ENCODE data around the gene RALGPS2. TPM values are rescaled to one million over a fixed set of nuclear protein-coding genes. Genes with fewer than 3 reads are reported as not detected.

Gene RALGPS2, protein sequence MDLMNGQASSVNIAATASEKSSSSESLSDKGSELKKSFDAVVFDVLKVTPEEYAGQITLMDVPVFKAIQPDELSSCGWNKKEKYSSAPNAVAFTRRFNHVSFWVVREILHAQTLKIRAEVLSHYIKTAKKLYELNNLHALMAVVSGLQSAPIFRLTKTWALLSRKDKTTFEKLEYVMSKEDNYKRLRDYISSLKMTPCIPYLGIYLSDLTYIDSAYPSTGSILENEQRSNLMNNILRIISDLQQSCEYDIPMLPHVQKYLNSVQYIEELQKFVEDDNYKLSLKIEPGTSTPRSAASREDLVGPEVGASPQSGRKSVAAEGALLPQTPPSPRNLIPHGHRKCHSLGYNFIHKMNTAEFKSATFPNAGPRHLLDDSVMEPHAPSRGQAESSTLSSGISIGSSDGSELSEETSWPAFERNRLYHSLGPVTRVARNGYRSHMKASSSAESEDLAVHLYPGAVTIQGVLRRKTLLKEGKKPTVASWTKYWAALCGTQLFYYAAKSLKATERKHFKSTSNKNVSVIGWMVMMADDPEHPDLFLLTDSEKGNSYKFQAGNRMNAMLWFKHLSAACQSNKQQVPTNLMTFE
- total RNA-seq, result 76.3 TPM

DNA sequence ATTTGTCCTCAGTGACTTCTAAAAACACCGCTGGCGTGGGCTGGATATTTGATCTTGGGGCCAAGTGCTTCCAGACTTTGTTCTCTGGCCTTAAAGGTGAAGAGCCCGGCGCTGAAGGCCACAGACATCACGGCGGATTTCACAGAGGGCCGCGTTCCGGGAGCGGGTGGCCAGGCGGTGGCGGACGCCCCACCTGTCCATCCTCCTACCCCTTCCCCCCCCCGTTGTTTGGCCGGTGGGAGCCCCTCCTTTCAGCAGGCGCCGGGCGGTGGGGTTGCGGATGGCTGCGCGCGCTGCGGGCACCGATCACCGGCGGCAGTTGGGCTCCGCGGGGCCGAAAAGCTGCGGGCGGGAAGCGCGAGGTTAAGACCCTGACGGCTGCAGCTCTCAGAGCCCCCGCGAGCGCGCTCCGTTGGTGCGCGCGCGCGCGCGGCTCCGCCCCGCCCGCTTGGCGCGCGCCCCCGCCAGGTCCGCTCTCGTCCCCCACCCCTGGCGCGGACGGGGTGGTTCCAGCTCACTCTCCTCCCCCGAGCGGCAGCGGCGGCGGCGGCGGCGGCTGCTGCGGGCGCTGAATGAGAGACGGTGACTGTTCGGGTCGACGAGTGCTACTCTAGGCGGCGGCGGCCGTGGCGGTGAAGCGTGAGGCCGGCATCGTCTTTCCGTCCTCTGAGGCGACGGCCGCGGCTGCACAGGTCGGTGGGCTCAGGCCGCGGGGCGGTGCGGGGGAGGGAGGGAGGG is at the start of gene RALGPS2:
TSS of gene RALGPS2 (plus strand) at position 517 of the 738 bp plus-strand sequence. CDS start 51,521 bp downstream, outside the sequence.
- peak; percentile 93 for DNase-seq

DNA sequence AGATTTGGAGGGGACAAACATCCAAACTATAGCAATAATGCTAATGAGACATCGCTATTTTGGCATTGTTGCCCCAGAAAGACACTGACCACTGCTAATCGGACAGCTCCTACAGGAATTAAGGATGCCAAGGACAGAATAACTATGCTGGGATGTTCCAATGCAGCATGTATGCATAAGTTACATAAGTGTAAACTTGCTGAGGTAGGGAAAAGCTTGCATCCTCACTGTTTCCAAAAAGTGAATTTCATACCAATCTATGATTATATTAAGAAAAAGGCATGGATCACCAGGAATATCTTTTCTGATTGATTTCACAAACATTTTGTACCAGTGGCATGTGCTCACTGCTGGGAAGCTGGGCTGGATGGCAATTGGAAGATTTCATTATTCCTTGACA is 45.8 kb upstream of the RALGPS2 start:
- DNase-seq, result no peak

DNA sequence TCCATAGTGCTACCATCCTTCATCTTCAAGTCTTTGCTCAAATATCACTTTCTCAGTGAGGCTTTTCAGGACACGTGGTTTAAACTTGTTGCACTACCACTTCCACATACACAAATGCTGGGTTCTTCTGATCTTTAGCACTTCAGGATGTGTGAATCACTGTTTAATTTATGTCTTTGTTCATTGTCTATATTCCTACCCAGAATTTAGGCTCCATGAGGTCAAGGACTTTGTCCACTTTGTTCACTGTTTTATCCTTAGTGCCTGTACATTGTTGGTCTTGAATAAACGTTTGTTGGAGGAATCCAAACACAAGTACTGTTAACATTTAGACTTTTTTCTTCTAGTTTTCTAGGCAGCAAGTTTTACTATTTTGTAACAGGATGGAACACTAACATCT is 42.6 kb upstream of the RALGPS2 start:
- DNase-seq, result no peak

DNA sequence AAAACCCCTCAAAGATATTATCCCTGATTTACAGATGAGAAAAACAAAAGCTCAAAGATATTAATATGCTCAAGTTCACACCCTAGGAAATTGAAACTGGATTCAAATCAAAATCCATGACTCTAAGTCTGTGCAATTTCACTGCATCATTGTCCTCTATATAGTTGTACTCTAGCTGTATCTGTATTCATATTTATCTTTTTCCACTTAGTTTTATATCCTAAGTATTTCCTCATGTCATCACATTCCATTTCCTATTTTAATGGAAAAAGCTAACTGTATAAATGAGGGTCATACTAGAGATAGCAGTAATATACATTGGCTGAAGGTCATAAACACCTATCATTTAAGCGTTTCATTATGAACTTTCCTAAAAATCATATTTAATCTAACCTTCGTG is 42.2 kb upstream of the RALGPS2 start:
- no peak for DNase-seq

DNA sequence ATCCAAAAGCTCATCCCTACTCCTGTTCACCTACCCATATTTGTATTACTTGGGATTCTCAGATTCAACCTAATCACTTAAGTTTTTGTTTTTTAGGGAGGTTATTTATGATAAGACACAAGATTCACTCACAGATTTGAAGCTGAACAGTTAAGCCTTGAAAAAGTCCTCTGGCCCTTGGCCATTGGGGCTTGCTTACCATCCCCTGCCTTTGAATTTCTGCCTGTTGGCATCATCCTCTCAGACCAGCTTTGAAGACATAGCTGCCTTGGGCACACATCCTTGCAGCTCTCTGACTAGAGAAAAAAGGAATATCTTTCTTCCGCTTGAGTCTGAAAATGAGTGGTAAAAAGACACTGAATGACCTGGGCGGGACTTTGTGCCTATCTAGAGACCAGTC is 41.8 kb upstream of the RALGPS2 start:
- peak; percentile 21 for DNase-seq

DNA sequence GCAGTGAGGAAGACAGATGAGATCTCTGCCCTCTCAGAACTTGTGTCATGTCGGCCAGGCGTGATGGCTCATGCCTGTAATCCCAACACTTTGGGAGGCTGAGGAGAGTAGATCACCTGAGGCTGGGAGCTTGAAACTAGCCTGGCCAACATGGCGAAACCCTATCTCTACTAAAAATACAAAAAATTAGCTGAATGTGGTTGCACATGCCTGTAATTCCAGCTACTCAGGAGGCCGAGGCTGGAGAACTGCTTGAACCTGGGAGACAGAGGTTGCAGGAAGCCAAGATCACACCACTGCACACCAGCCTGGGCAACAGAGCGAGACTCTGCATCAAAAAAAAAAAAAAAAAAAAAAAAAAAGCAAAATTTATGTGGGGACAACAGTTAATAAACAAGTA is 40.9 kb upstream of the RALGPS2 start:
- no peak for DNase-seq

DNA sequence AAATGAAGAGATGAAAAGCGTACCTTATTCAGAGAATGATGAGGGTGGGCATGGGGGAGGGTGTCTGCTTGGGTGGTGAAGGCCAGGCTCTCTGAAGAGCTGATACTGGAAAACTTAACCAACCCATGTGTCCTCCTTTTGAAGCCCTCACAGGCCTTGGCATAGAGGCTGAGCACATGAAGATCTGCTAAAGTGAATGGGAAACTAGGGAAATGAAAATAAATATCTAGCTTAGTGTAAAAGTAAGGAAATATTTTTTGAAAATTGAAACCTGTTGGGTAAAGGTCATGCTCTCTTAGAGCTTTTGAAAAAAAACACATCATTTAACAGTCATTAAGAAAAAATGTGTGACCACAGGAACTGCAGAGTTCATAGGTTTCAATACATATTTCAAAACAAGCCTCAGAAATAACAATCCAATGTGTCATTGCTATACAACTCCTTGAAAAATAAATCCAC is 40.5 kb upstream of the RALGPS2 start:
- no peak for DNase-seq

DNA sequence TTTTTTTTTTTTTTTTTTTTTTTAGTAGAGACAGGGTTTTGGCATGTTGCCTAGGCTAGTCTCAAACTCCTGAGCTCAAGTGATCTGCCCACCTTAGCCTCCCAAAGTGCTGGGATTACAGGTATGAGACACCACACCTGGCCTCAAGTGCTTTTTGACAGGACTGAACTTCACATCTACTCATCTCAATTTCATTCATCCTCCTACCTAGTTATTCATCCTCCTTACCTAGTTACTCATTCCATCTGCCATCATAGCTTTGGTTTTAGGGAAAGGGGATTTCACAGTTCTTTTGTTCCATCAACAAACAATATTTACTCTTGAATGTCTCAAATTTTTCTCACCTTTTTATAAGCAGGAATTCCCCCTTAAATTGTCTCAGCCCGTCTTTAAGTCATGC is 38.6 kb upstream of the RALGPS2 start:
- no peak for DNase-seq

DNA sequence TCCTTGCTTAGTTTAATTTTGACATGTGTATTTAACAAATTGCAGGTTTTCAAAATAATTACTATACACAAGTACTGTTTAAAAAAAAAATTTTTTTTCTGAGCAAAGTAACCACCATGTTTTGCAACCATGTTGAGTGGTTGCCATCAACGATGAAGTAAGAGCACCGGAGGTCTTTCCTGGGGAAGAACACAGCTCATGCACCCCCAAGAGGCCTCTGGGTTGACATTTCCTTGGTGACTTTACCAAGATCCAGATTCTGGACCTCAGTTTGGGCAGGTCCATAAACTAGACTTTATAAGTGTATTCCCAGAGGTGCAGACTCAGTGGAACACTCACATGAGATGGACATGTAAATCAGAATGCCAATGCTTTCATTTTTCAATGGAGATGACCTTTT is 36.8 kb upstream of the RALGPS2 start:
- peak; percentile 14 for DNase-seq

DNA sequence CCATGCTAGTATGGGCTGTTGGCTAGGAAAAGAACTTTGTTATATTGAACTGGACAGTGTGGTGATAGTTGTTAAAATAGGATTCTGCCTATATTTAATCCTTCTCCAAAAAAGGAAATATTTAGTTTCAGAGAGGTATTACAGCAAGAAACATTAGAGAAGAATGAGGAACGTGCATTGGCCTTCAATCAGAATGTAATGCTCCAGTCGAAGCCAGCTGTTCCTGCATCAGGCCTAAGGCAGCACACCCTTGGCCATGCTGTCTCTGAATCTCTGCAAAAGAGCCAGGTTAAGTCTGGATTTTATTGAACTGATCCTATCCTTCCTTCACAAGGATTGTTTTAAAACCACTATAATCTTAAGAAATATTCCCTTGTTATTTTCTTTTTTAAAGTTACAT is 35.3 kb upstream of the RALGPS2 start:
- peak; percentile 76 for DNase-seq

DNA sequence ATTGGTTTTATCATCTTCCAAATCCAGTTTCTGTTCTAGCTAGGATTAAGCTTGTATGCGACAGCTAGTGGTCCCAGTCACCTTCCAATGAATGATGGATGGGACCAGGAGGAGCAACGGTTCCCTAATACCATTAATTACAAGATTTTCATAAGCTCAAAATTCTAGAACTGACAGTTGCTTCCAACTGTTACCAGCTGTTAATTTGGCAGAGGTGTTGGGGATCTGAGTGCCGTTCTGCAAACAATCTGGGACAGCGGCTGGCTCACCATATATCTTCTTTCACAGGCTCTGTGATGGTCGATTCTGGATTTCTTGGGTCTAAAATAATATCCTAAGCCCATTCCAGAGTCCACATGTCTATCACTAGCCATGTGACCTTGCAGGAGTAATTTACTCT is 34.5 kb upstream of the RALGPS2 start:
- peak; percentile 83 for DNase-seq

DNA sequence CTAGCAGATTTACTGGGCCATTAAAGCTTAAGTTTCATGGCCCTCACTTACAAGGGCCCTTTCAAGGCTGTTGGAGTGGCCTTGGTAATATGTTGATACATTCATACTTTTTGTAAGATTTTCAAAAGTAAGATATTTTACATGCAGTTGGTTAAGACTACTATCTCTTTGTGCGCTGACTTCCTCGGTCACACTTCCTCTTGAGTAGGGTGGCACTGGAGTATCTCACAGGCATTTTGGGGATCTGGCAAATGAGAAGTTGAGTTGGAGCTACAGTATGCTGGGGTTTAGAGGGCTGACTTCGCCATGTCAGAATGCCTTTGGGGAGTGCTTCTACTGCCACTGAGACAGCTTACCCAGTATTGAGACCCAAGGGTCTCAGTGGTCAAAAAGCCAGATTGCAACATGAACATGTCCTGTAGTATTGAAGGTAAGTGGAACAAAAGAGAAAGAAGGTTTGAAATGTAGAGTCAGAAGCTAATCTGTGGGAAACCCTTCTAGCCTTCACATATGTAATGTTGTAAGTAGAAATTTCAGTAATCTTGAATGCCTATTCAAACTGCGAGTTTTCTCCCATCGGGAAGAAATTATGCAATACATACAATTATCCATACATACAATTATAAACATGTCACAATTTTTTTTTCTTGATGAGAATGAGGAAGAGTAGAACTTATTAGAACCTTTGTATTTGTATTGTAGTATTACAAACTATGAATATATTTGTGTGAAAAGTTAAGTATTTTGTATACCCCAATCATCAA is 32.3 kb upstream of the RALGPS2 start:
- no peak for DNase-seq

DNA sequence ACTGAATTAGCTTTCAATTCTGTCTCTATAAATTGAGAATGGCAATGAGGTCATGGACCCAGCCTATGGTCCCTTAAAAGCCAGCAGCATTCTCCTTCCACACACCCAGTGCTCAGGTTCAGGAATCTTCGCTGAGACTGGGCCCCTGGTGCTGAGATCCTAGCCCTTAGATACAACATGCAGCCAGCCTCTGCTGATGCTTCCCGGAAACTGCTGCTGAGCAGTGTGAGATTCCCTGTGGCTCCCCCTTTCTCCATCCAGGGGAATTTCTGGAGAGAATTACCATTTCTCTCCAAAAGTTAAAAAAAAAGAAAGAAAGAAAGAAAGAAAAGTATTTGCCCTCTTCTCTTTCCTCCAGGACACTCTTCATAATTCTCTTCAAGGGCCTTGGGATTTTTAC is 31.7 kb upstream of the RALGPS2 start:
- DNase-seq, result no peak

DNA sequence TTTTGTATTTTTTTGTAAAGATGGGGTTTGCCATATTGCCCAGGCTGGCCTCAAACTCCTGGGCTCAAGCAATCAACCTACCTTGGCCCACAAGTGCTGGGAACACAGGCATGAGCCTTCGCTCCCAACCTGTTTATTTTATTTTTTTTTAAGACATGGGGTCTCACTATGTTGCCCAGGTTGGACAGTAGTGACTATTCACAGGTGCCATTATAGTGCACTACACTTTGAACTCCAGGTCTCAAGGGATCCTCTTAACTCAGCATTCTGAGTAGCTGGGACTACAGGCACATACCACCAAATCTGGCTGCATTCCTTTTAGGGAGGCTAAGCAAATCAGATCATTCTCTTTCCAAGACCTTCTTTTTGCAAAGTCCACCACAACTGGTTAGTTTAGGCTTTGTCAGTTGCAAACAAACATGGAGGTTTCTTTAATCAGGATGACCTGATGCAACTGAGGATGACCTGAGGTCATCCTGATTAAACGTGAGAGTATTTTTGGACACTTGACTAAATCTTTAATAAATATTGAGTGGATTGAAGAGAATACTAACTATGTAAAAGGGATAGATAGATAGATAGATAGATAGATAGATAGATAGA is 30.0 kb upstream of the RALGPS2 start:
- DNase-seq, result no peak

DNA sequence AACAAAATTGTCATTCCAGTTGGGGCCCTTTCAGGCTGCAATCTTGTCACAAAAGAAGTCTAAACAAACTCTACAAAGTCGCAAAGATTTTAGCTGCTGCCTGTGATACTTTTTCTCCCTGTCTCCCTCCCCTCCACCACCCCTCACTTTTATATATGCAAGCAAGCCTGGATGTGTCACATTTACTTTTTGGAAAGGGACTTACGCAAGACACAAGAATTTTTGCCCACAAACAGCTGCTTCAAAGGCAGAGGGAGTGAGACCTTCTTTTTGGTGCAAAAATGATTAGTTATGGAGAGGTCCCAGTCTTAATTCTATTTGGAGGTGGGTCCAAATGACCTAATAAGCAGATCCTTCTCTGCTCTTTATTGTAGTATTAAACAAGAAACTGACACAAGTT is 22.9 kb upstream of the RALGPS2 start:
- DNase-seq, result peak; percentile 21

DNA sequence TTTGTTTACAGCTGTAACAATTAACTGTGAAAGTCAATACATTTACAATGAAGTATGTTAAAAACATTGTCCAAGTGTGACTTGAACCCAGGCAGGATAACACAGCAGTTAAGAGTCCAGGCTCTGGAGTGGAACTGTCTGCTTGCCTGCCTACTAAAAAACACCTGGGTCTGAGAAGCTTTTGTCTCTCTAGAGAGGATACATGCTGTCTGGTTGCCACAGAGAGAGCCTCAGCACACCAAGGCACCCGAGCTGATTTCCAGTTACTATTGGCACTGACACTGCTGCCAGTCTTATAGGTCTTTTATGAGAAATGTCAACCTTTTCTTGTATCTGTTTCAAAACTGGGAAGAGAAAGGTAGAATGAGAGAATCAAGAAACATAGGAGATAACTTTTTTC is 20.2 kb upstream of the RALGPS2 start:
- DNase-seq, result no peak

DNA sequence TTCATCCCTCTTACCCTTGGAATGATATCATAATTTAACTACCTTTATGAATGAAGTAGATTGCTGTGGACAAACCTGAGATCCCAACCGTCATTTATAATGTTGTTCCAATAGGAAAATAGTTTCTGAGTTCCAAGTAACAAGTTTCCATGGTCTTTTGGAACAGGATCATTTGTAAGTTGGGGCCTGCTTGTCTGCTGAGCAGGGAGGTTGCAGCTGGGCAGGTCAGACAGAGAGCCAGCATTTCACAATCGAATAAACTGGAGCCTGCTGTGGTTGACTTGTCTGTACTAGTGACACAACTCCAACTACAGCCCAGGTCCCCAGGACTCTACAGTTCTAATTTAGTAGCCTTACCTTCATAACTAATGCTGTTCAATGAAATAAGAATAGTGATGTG is 18.6 kb upstream of the RALGPS2 start:
- peak; percentile 77 for DNase-seq

DNA sequence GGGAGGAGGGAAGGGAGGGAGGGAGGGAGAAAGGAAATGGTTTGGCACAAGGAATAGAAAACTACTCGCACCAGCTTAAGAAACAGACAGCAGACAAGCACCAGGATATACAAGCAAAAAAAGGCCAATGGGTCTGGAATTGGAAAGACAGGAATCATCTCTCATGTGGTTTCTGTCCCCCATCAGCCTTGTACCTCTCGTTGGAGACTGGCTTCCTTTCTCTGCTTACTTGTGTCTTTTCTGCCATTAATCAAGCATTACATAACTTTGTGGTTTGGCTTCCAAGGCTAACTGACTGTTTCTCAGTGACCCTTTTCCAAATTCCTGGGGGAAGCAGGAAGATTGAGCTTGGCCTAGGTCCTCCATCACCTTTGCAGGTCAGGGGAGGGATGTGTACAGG is 11.8 kb upstream of the RALGPS2 start:
- no peak for DNase-seq

DNA sequence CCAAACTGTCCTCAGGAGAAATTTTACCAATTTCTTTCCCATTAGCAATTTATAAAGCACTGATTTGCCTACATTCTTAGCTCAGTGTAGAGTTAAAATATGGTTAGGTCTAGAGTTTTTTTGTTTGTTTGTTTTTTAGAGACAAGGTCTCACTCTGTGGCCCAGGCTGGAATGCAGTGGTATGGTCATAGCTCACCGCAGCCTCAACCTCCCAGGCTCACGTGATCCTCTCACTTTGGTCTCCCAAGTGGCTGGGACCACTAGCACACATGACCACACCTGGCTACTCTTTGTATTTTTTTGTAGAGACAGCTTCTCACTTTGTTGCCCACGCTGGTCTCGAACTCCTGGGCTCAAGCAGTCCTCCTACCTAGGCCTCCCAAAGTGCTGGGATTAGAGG is 10.6 kb upstream of the RALGPS2 start:
- DNase-seq, result no peak

DNA sequence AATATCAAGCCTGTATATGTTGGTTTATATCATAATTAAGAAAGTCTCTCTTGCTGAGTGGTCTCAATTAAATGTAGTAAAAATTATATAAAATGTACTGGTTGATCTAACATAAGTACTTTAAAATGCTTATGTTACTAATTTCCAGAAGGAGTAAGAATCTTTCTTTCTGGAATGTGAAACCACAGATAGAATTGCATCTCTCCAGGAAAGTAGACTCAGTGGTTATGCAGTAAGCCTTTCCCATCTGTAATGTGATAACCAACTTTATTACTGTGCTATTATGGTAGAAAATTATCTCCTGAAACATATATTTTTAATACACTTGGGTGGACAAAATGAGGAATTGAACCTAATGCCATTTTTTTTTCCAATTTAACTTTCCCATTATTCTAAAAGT is 8.9 kb upstream of the RALGPS2 start:
- DNase-seq, result no peak

DNA sequence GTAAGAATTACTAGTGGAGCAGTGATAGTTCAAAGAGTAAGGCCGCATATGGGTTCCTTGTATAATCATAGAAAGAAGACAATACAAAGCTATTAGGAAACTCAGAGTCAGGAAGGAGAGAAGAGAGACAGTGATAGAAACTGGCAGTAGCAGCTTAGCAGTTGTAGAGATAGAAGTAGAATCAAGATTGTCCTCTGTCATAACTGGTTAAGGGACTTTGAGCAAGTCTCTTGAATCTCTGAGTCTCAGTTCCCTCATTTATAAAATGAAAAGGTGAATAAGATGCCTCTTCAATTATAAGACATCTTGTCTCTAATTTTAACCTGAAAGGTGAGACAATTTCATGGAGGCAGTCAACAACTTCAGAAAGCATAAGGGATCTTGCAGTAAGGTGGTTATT is 6.5 kb upstream of the RALGPS2 start:
- DNase-seq, result no peak

DNA sequence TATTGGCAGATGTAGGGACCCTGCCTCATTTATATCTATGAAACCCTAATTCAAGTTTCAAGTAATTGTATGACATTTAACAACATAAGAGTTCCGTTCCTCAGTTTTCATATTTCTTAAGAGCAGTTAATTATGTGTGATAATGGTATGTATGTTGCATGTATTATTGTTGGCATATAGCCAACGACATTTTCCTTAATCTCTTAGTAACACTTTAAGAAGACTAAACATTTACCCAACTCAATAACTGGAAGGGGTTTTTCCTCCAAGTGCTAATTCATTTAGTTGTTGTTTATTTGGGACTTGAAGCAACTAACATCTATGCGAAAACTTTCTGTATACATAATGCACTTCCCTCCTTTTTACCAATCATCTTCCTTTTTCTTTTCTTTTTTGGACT is 1.5 kb upstream of the RALGPS2 start:
- DNase-seq, result no peak

Measured in tongue (tissue), 2 donors.